ENCODE measurements around the gene TRIM9.

GRCh38 chr14:51022769-51023168 is 72.1 kb downstream of the TRIM9 start:
- TF ChIP-seq CTCF (IDR thresholded peaks at IDR 0.05) (no peak), POLR2A (IDR thresholded peaks at IDR 0.05) (no peak)

Data from thyroid gland (tissue), 4 donors.